NCI-H345 treated with DMSO at 0.1 percent for 48 hours (cell line): ENCODE results near the gene EWSR1.

Source experiments
- DNase-seq: peaks from one replicate; lab custom pipeline; 2025; ENCODE audit not compliant: unreplicated experiment; lab: John Stamatoyannopoulos, UW

EWSR1 gene

DNA sequence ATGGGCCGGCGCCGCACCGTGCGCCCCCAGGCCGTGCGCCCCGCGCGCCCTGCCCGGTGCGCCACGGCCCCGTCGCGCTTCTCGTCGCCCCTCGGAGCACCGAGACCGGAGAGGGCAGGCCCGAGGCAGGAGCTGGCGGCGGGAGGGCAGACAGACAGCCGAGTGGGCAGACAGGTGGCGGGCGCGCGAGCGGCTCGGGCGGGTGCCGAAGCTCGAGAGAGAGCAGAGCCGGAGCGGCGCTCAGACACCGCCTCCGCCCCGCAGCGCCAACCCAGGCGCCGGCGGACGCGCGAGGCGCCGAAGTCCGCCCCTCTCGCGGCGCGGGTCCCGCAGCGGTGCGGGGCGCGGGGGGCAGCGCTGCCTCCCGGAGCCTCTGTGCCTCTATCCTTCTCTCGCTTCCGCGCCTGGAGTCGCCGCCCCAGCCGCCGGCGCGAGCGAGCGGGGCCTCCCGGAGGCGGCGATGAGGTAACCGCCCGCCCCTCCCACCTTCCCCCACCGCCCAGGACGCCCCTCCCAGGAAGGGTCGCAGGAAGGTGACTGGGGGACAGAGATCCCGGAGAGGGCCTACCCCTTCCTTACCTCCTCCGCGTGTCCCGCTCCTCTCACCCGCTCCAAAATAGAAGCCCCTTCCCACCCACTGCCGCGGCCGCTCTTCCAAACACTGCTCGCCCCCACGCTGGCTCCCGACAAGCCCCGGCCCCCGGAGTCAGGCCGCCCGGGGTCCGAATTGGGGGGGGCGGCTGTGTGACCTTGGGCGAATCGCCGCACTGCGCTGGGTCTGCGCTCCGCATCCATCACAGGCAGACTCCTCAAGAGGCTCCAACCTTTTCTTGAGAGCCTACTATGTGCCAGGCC is 47.4 kb downstream of the EWSR1 start, which contains the start of gene RASL10A:
Gene RASL10A (minus strand): TSS at position 412 of the 855 bp plus-strand sequence. CDS start 451 bp downstream, outside the sequence.
- DNase-seq: no peak

DNA sequence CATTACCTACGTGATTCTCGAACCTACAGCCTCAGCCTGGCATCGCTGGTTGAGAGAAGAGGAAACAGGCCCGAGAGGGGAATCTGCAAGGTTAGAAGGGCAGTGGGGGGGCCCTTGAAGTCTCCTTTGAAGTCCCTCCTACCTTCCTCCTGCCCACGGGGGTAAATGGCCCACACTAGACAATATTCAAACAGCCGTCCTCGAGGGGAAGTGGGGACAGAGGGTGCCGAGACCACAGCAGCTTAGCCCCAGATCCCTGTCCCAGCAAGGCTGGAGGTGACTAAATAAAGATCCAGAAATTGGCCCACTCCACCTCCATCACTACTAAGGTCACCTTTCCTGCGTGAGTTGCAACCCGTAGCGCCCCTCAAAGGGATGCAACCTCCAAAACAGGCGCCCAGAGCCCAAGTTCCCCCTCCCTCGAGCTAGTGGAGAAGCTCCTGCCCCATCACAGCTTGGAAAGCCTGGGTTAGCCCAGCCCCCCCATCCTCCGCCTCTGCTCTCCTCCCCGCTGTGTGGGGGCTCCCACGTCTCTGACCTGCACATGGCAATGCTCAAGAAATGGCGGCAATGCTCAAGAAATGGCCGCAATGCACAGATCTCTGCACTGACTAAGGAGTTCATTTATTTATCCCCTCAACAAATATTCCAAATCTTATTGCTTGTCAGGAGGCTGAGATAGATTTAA is 48.2 kb downstream of the EWSR1 start:
- no peak for DNase-seq

DNA sequence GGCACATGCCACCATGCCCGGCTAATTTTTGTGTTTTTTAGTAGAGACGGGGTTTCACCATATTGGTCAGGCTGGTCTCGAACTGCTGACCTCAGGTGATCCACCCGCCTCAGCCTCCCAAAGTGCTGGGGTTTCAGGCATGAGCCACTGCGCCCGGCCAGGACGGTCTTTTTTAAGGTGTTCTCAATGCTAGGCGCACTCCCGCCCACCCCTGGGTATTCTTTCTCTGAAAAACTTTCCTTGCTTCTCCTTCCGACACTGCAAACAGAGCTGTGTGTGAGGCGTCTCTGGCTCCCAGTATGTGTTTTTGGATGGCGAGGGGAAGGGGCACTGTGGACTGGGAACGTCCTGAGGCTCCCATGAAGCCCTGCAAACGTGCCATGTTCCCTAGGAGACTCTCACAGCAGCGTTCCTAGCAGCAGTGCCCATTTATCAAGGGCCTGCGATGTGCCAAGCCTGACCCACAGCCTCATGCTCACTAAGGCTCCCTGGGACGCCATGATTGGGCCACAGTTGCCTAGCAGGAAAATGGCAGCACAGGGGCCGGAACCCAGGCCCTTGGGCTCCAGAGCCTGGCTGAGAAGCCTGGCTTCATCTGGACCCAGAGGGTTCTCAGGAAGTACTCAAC is 49.9 kb downstream of the EWSR1 start:
- no peak for DNase-seq

DNA sequence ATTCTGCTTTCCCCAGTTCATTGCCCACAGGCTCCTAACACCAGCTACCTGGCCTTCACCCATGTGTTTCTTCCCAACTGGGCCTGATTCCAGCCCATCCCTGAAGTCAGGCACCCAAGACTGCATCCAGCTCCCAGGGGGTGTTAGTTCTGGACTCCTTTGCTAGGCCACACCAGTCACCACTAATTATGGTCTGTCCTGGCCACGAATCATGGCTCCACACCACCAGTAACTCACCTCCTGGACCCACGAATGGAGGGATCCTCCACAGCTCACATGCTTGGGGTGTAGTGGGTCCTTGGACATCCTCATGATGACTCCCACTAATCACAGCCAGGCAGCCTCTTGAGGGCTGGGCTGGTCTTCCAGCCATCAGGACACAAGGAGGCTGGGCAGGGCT is 51.0 kb downstream of the EWSR1 start:
- no peak for DNase-seq

DNA sequence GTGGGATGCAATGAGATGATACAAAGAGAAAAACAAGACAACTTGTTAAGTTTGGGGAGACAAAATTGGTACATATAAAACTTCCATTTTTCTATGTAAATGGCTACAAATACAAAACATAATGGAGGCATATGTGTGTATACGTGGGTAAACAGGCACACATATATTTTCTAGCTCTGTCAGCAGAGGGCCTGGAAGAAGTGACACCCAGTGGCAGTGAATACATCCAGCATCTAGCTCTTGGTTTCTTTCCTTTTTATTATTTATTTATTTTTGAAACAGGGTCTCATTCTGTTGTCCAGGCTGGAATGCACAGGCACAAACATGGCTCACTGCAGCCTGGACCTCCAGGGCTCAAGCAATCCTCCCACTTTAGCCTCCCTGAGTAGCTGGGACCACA is 52.5 kb downstream of the EWSR1 start:
- no peak for DNase-seq

DNA sequence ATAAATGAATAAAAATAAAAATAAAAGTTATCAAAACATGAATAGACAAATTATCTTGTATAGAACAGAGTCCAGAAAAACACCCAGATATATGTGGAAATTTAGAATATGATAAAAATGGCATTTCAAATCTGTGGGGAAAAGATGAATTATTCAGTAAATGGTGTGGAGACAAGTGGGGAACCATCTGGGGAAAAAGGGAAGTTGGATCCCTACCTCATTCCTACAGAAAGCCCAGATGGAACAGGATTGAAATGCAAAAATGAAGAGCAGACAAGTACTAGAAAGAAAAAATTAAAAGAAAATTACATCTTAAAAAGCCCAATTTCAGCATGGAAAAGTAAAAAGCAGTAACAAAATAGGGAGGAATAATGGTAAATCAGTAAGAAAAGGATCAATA is 55.6 kb downstream of the EWSR1 start:
- DNase-seq: no peak

DNA sequence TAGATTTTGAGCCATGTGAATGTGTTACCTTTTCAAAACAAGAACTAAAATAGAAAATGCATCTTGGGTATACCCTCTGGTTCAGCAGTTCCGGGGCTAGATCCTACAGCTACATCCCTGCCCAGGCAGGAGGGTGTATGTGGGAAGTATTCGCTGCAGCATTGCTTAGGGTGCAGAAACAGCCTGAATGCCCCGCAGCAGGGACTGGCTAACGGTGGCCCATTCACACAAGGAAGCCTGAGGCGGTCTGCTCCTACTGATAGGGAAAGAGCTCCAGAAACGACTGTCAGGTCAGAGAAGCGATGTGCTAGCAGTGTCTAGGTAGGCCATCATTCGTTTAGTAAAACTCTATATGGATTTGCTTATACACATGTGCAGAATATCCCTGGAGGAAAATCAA is 57.3 kb downstream of the EWSR1 start:
- no peak for DNase-seq

DNA sequence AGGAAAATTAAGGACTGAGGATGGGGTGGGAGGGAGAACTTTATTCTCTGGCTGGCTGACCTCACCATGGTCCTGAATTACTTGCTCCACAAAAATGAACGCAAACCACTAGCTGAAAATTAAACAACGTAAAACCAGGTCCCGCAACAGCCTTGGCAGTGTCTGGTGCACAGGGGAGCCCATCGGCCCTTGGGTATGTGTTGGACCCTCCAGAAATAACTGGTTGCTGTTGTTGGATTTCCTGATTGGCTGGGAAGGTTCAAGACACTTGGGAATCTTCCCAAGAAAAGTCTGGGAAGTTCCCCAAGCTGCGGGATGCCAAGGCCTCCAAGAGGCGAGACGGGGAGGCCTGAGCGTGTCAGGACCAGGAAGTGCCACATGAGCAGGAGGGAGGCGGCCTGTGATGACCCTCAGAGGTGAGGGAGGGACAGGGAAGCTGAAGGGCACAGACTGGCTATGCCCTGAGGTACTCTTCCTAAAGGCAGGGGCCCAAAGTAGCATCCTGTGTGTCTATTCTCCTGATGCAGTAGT is 57.8 kb downstream of the EWSR1 start:
- DNase-seq: no peak

DNA sequence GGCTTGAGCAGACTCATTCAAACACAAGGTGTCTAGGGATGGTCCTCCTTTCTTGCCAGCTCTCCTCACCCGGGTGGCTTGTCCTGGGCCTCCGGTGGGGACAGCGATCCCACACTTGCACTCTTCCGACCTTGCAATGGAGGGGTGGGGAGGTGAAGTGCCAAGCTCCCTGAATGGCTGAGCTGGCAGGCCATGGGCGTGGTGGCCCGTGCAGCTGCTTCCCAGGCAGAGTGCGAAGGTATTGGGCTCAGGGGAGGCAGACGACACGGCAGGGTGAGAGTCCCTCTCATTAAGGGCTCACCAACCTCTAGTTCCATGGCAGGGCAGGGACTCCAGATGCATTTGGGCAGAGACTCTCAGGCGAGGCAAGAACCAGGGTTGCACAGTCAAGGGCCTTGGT is 58.4 kb downstream of the EWSR1 start:
- DNase-seq: no peak

DNA sequence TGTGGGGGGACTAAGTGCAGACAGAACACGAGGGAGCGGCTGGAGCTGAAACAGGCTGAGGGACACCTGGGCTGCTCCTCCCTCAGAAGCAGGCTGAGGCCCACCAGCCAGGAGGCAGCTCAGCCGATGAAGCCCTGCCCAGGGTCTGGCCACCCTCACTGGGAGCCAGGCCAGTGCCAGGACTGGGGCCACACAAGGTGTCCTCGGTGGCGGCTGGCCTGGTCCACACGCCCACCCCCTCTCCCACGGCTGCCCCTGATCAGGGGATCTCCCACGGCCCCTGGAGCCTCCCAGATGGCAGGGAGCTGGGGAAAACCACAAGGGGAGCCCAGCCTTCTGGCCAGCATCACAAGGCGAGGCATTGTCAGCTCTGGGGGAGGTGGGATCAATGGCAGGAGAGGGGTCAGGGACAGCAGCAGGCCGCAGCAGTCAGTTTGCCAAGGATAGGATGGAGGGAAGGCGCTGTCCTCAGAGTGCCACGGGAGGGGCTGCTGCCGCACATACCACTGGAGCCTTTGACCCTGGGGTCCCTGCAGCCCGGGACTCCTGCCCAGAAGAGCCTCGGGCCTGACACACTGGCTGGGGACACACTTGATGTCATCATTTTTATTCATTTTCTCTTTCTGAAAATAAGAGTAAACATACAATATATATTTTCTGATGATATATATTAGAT is 59.2 kb downstream of the EWSR1 start:
- no peak for DNase-seq

DNA sequence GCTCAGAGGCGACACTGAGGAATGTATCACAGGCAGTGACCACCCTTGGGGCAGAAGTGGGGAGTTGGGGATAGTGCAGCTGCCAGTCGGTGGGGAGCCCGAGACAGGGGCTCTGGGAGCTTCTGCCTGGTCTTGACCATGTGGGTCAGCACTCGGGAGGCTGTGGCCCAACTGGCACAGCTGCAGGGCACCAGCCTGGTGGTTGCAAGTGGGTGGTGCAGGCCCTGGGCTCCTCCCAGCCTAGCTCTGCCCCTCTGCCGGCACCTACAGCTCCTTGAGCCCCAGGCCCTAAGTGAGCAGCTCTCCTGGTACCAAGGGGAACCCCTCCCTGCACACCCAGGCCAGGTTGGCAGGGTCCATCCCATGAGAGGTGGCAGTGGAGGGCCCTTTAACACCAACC is 60.0 kb downstream of the EWSR1 start:
- DNase-seq: no peak

DNA sequence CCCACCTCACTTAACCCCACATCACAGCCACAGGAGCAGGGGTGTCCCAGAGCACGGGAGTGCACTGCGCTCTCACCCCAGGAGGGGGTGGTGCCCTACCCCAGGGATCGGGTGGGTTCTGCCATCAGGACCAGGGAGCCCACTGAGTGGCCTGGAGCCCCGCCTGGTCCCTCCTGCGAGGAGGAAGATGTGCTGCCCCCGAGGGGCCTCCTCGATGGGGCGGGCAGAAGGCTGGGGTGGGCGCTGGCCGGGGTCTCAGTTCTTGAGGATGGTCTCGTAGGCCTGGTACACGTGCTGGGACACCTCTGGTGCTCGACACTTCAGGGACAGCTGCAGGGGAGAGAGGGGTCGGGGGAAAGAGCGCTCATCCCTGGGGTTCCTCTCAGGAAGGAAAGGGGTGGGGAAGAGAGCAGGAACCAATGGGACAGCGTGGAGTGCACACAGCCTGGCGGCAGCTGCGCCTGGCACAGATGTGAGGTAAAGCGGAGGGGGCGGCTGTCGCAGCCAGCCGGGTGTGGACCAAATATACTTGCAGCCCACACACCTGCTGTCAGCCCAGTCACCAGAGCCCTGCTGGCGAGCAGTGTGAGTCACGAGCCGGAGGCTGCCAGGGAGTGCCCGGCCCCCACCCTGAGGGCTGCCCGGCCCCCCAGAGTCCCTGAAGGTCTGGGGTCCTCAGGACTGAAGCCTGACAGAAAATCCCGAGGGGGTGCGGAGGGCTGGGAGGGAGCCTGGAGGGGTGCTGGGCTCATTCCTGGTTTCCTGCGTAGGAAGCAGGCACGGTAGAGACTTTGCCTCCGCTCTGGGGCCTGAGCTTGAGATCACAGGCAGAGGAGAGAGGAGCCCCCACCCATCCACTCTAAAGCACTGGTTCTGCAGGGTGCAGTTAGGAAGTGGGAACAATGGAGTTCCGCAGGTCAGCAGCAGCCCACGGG is 60.8 kb downstream of the EWSR1 start:
- no peak for DNase-seq

DNA sequence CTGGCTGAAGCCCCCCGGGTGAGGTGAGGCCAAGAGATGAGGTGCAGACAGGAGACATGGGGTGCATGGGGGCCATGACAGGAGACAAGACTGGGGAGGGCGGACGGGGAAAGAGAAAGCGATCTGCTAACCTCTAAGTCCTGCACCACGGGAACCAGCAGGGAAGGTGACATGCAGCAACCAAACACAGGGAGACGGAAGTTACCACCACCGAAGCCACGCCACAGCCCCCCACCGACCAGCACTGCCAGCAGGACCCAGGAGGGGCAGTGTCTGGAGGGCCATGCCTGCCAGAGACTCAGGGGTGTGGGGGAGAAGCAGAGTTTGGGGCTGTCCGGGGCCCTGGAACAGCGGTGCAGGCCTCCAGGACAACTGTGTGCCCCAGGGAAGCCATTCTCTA is 61.5 kb downstream of the EWSR1 start:
- no peak for DNase-seq

DNA sequence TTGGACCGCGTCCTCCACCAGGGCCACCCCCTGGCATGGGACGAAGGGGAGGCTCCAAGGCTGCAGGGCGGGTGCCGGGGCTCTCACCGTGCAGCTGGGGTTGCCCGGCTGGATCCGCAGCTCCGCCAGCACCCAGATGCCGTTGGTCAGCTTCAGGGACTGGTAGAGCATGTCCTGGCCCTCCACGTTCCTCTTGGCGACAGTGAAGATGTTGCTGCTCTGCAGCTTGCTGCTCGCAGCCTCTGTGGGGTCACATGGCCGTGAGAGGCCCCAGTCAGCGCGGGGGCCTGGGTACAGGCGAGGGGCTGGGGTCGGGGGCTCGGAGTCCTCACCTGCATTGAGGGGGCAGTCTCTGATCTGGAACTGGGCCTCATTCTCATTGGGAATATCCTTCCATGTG is 62.2 kb downstream of the EWSR1 start:
- DNase-seq: no peak

DNA sequence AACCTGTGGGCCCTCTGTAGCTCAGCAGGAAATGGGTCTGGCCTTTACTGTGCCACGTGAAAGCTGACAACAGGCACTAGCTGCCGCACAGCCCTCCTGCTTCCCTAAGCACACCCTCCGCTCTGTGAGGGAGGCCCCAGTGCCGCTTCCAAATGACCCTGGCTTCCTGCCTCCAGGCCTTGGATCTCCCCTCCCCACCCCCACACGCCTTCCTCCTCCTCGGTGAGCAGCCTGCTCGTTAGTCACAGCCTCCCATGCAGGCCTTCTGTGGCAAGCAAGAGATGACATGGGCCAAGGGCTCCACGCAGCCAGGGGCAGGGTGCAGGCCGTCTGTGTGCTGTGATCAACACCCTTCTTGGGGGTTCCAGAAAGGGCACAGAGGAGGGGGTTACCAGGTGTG is 62.7 kb downstream of the EWSR1 start:
- DNase-seq: no peak

DNA sequence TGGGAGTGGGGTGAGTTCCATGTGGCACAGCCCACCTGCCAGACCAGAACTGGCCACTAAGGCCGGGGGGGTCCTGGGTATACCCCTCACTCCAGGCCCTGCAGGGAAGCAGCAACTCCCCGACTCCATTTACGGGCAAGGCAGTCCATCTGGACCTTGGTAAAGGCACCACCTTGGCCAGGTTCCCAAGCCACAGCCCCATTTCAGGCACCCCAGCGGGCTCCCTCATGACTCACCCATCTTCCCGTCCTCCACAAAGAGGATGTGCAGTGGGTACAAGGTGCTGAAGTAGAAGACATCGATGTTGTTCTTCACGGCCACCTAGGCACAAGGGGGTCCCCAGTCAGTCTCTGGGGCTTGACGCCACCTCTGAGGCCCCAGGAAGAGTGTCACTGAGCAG is 63.1 kb downstream of the EWSR1 start:
- DNase-seq: no peak

DNA sequence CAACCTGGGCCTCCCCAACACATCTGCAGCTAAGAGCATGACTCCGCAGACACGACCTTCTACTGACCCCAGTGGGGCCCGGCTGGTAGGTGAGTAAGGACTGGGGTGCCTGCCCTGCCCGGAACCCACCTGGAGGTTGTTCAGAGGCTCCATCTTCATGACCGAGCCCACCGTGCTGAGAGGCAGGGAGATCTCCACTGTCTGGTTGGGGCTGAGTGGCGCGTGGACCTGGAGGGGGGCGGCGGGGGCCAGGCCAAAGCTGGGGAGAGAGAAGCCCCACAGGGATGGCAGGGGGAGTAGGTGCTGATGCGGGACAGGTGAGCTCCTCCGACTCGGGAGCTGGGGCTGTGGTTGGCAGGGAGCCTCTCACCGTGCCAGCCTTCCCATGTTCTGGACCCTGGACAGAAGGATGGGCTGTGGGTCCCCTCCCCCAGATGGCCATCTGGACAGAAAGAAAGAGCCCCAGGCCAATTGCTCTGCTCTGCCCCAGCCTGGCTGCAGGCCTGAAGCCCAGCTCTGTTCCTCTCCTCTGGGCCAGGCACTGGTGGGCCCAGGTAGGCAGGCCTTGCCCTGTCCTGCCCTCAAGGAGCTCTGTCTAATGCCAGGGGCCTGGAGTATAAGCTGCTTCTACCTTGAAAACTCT is 63.7 kb downstream of the EWSR1 start:
- DNase-seq: no peak

DNA sequence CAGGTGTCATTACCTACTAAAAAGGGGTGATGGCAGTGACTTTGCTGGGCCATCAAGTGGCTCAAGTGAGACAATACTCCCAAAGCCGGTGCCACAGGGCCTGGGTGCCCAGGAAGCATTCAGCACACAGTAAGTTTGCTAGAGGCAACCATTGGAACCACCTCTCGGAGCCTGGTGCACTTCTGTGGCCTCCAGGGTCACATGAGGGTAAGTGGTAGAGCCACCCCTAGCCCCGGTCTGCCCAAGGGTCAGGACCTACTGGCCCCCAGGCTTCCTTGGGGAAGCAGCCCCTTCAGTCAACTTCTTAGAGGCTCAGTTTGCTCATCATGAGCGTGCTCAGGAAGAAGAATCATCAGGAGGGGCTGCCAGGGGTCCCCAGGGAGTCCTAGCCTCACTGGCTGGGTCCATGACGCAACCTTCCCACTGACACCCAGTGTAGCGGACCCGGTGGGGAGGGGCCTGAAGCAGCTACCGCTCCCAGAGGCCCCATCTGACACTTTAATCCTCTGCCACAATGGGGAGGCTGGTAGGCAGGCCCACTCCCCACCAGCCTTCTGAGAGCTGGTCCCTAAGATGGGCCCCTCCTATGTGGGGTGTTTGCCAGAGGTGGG is 64.9 kb downstream of the EWSR1 start:
- no peak for DNase-seq

DNA sequence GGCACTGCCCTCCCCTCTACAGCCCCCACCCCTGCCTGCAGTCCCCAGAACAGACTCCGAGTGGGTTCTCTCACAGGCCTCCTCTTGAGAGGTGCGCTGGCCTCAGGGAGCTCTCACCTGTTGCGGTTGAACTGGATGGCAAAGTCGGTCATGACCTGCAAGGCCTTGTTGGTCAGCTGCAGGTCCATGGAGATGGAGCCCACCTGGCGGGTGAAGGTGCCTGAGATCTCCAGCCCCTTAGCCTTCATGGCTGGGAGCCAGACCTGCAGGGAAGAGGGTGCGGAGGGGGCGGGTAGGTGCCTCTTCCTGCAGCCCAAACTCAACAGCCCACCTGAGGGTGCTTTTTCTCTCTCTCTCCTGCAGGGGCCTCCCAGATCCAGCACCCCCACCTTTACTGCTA is 66.1 kb downstream of the EWSR1 start:
- DNase-seq: no peak
